HL-60 (cell line): Measurements from ENCODE around the gene CLCA1.

Experiments used
- REST ChIP-seq: IDR thresholded peaks from 2 replicates; pipeline ENCODE4 v1.6.1; 2012; ENCODE audit warnings: low read depth; ENCODE audit not compliant: insufficient replicate concordance
- TF ChIP-seq, protein P1 (sequence below): IDR thresholded peaks from one replicate; pipeline ENCODE4 v1.5.1; 2011; ENCODE audit warnings: low read length, control low read depth, inconsistent platforms; ENCODE audit not compliant: insufficient read depth

DNA sequence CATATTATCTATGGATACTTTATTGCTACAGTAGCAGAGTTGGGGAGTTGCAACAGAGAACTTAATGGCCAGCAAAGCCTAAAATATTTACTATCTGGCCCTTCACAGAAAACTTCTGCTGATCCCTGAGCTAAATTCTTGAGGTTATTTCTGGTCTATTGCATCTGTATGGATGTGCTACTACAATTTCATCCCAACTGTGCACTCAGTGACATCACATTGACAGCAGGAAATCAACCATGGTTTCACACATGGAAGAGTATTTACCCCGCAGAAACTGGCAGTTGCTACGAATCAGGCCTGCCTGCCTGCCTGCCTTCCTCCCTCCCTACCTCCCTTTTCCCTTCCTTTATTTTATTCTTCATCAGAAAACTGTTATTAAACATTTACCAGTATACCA is 32.7 kb upstream of the CLCA1 start:
- TF ChIP-seq, protein P1, sequence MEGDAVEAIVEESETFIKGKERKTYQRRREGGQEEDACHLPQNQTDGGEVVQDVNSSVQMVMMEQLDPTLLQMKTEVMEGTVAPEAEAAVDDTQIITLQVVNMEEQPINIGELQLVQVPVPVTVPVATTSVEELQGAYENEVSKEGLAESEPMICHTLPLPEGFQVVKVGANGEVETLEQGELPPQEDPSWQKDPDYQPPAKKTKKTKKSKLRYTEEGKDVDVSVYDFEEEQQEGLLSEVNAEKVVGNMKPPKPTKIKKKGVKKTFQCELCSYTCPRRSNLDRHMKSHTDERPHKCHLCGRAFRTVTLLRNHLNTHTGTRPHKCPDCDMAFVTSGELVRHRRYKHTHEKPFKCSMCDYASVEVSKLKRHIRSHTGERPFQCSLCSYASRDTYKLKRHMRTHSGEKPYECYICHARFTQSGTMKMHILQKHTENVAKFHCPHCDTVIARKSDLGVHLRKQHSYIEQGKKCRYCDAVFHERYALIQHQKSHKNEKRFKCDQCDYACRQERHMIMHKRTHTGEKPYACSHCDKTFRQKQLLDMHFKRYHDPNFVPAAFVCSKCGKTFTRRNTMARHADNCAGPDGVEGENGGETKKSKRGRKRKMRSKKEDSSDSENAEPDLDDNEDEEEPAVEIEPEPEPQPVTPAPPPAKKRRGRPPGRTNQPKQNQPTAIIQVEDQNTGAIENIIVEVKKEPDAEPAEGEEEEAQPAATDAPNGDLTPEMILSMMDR = no peak
- no peak for TF ChIP-seq REST
